Activated CD4-positive, alpha-beta T cell treated with anti-CD3 and anti-CD28 coated beads, Interleukin-2, amount 10 ng/mL, durations not matched to agents 24 days and 14 days (primary cell): ENCODE results near the gene IRF9. TPM values are rescaled to one million over a fixed set of nuclear protein-coding genes. Genes with fewer than 3 reads are reported as not detected.

Experiments
- DNase-seq: peaks from one replicate; pipeline ENCODE4 v3.0.0; 2022
- H3K27ac Mint-ChIP-seq: one replicate; pipeline ENCODE4 v1.8.0; 2022; ENCODE audit warnings: mild to moderate bottlenecking, mixed read lengths
- H3K27me3 Mint-ChIP-seq: one replicate; pipeline ENCODE4 v1.8.0; 2022; ENCODE audit warnings: mixed read lengths
- H3K36me3 Mint-ChIP-seq: one replicate; pipeline ENCODE4 v1.8.0; 2022; ENCODE audit warnings: low read depth, mild to moderate bottlenecking, mixed read lengths
- H3K4me1 Mint-ChIP-seq: one replicate; pipeline ENCODE4 v1.8.0; 2021; ENCODE audit warnings: mixed read lengths
- H3K4me3 Mint-ChIP-seq: one replicate; pipeline ENCODE4 v1.8.0; 2022; ENCODE audit warnings: mild to moderate bottlenecking, moderate library complexity, mixed read lengths
- H3K9me3 Mint-ChIP-seq: one replicate; pipeline ENCODE4 v1.8.0; 2021; ENCODE audit warnings: mixed read lengths
- intact Hi-C: fragments of 100-400 bp; cut with micrococcal nuclease; formaldehyde crosslinking; loops from one replicate; pipeline ENCODE4 v1.15.1; 2023
- total RNA-seq: library from RNA; stranded (reverse); gene quantifications from 2 replicates; pipeline ENCODE4 v1.2.3, GENCODE V29; 2022

Gene IRF9
- total RNA-seq, 1 donor from 2014 or later = 159 TPM

- Mint-ChIP-seq H3K9me3 (no peaks in the 10 kb centered on the region), H3K4me1 (peaks cover 49% of the 10 kb centered on the region), H3K27me3 (no peaks in the 10 kb centered on the region), H3K27ac (peak overlapping the region; percentile 90), H3K4me3 (peak overlapping the region; percentile 94), H3K36me3 (peaks cover 50% of the 10 kb centered on the region)
- DNase-seq = no peak
- intact Hi-C loops = loop anchor here (1.0 kb wide), 4 partner anchors 9 to 76 kb away; partner anchors contain the start of genes CHMP4A, DCAF11, IRF9 and NRL
These were observed 24.2 kb upstream of the IRF9 start for GRCh38 chr14:24136684-24137528.

GRCh38 chr14:24137529-24138395 is 23.3 kb upstream of the IRF9 start:
- H3K4me3 Mint-ChIP-seq = peak overlapping the region; percentile 94
- intact Hi-C loops = no loop called here
- H3K4me1 Mint-ChIP-seq = peaks cover 48% of the 10 kb centered on the region

GRCh38 chr14:24138396-24139271 is 22.4 kb upstream of the IRF9 start:
- H3K36me3 Mint-ChIP-seq = peaks cover 59% of the 10 kb centered on the region
- H3K27ac Mint-ChIP-seq = peak overlapping the region; percentile 58
- intact Hi-C loops = no loop called here
- H3K4me1 Mint-ChIP-seq = peaks cover 53% of the 10 kb centered on the region
- no peaks in the 10 kb centered on the region for H3K9me3 Mint-ChIP-seq
- no peak for DNase-seq
- no peaks in the 10 kb centered on the region for H3K27me3 Mint-ChIP-seq
- H3K4me3 Mint-ChIP-seq = peak overlapping the region; percentile 94

More at GRCh38 chr14:24137529-24138395, 23.3 kb upstream of the IRF9 start:
- Mint-ChIP-seq H3K27me3 (no peaks in the 10 kb centered on the region), H3K27ac (peak overlapping the region; percentile 30), H3K9me3 (no peaks in the 10 kb centered on the region), H3K36me3 (peaks cover 50% of the 10 kb centered on the region)
- no peak for DNase-seq

- H3K4me1 Mint-ChIP-seq = peaks cover 60% of the 10 kb centered on the region
- H3K27ac Mint-ChIP-seq = peak overlapping the region; percentile 58
- intact Hi-C loops = no loop called here
- peak; percentile 71 for DNase-seq
- peak overlapping the region; percentile 94 for H3K4me3 Mint-ChIP-seq
- H3K27me3 Mint-ChIP-seq = no peaks in the 10 kb centered on the region
- H3K9me3 Mint-ChIP-seq = no peaks in the 10 kb centered on the region
- H3K36me3 Mint-ChIP-seq = peaks cover 66% of the 10 kb centered on the region
These were observed 21.7 kb upstream of the IRF9 start for GRCh38 chr14:24139272-24139934.

GRCh38 chr14:24141097-24141880 is 19.8 kb upstream of the IRF9 start, which contains the start of gene EMC9:
EMC9 (minus strand) TSS chr14:24141591; CDS start chr14:24141304, 287 bp downstream.
- Mint-ChIP-seq H3K36me3 (peaks cover 83% of the 10 kb centered on the region), H3K4me1 (peaks cover 69% of the 10 kb centered on the region), H3K4me3 (peak within 1 kb of the TSS; percentile 94), H3K27me3 (no peaks in the 10 kb centered on the region), H3K27ac (peak within 1 kb of the TSS; percentile 94), H3K9me3 (no peaks in the 10 kb centered on the region)
- peak; percentile 100 for DNase-seq
- intact Hi-C loops = loop anchor here (1.0 kb wide), 3 partner anchors 20 to 72 kb away; partner anchors contain the start of genes CHMP4A, DCAF11, IRF9 and NRL

GRCh38 chr14:24143511-24143910 is 17.6 kb upstream of the IRF9 start:
- intact Hi-C loops = no loop called here
- H3K4me1 Mint-ChIP-seq = peaks cover 60% of the 10 kb centered on the region
- H3K27me3 Mint-ChIP-seq = no peaks in the 10 kb centered on the region
- H3K4me3 Mint-ChIP-seq = peak overlapping the region; percentile 94
- H3K36me3 Mint-ChIP-seq = peaks cover 69% of the 10 kb centered on the region
- no peaks in the 10 kb centered on the region for H3K9me3 Mint-ChIP-seq
- no peak for DNase-seq
- peak overlapping the region; percentile 61 for H3K27ac Mint-ChIP-seq

- intact Hi-C loops = no loop called here
These were observed 16.6 kb upstream of the IRF9 start for GRCh38 chr14:24144451-24144850.

GRCh38 chr14:24145219-24145618 is 15.8 kb upstream of the IRF9 start:
- H3K9me3 Mint-ChIP-seq = no peaks in the 10 kb centered on the region
- no peaks in the 10 kb centered on the region for H3K27me3 Mint-ChIP-seq
- intact Hi-C loops = no loop called here
- H3K27ac Mint-ChIP-seq = peak overlapping the region; percentile 99
- H3K36me3 Mint-ChIP-seq = peaks cover 68% of the 10 kb centered on the region
- no peak for DNase-seq
- peaks cover 58% of the 10 kb centered on the region for H3K4me1 Mint-ChIP-seq
- peak overlapping the region; percentile 97 for H3K4me3 Mint-ChIP-seq

More at GRCh38 chr14:24144451-24144850, 16.6 kb upstream of the IRF9 start:
- no peak for DNase-seq
- Mint-ChIP-seq H3K4me3 (peak overlapping the region; percentile 97), H3K27me3 (no peaks in the 10 kb centered on the region), H3K36me3 (peaks cover 69% of the 10 kb centered on the region), H3K9me3 (no peaks in the 10 kb centered on the region), H3K27ac (peak overlapping the region; percentile 73), H3K4me1 (peaks cover 59% of the 10 kb centered on the region)

- intact Hi-C loops = loop anchor here (1.0 to 2.0 kb wide), 4 partner anchors 10 to 153 kb away; partner anchors contain the start of genes DHRS1, IPO4, NOP9 and PCK2
- H3K27ac Mint-ChIP-seq = peak overlapping the region; percentile 99
- H3K4me3 Mint-ChIP-seq = peak overlapping the region; percentile 97
- peaks cover 62% of the 10 kb centered on the region for H3K4me1 Mint-ChIP-seq
- H3K9me3 Mint-ChIP-seq = no peaks in the 10 kb centered on the region
- H3K27me3 Mint-ChIP-seq = no peaks in the 10 kb centered on the region
- peak; percentile 66 for DNase-seq
- H3K36me3 Mint-ChIP-seq = peaks cover 68% of the 10 kb centered on the region
These were observed 15.2 kb upstream of the IRF9 start for GRCh38 chr14:24145690-24146452.

GRCh38 chr14:24146453-24146977 is 14.6 kb upstream of the IRF9 start, which contains the start of gene PSME2:
PSME2 (minus strand) TSS chr14:24146610; CDS start chr14:24146581, 29 bp downstream.
- Mint-ChIP-seq H3K27ac (peak within 1 kb of the TSS; percentile 99), H3K4me3 (peak within 1 kb of the TSS; percentile 97), H3K4me1 (peaks cover 62% of the 10 kb centered on the region), H3K9me3 (no peaks in the 10 kb centered on the region), H3K27me3 (no peaks in the 10 kb centered on the region), H3K36me3 (peaks cover 70% of the 10 kb centered on the region)
- peak; percentile 97 for DNase-seq
- intact Hi-C loops = loop anchor here (1.0 to 2.0 kb wide), 4 partner anchors 10 to 152 kb away; partner anchors contain the start of genes DHRS1, IPO4, NOP9 and PCK2
